Measurements from ENCODE around the gene SDK1.

Gene SDK1

GRCh38 chr7:4066626-4067475 is 765.8 kb downstream of the SDK1 start:
- no peak for DNase-seq

- no peak for DNase-seq
Observed at GRCh38 chr7:4067476-4067760, 766.4 kb downstream of the SDK1 start.

- no peak for DNase-seq
Observed at GRCh38 chr7:4067874-4068273, 766.8 kb downstream of the SDK1 start.

GRCh38 chr7:4068286-4068685 is 767.2 kb downstream of the SDK1 start:
- DNase-seq = no peak

- DNase-seq = no peak
Observed at GRCh38 chr7:4069268-4070095, 768.4 kb downstream of the SDK1 start.

- DNase-seq = no peak
Observed at GRCh38 chr7:4070214-4070613, 769.2 kb downstream of the SDK1 start.

GRCh38 chr7:4071370-4072058 is 770.5 kb downstream of the SDK1 start:
- DNase-seq = no peak

GRCh38 chr7:4072161-4072925 is 771.3 kb downstream of the SDK1 start:
- DNase-seq = no peak

GRCh38 chr7:4073052-4073451 is 772.0 kb downstream of the SDK1 start:
- DNase-seq = no peak

GRCh38 chr7:4073750-4074149 is 772.7 kb downstream of the SDK1 start:
- DNase-seq = no peak

- DNase-seq = no peak
Observed at GRCh38 chr7:4074407-4074806, 773.4 kb downstream of the SDK1 start.

GRCh38 chr7:4074994-4075393 is 773.9 kb downstream of the SDK1 start:
- DNase-seq = no peak

GRCh38 chr7:4076701-4077294 is 775.7 kb downstream of the SDK1 start:
- DNase-seq = no peak

- DNase-seq = no peak
Observed at GRCh38 chr7:4077980-4078379, 776.9 kb downstream of the SDK1 start.

GRCh38 chr7:4078580-4078979 is 777.5 kb downstream of the SDK1 start:
- no peak for DNase-seq

GRCh38 chr7:4079366-4079765 is 778.3 kb downstream of the SDK1 start:
- no peak for DNase-seq

- peak; percentile 18 for DNase-seq
Observed at GRCh38 chr7:4079956-4080355, 778.9 kb downstream of the SDK1 start.

- no peak for DNase-seq
Observed at GRCh38 chr7:4080954-4081353, 779.9 kb downstream of the SDK1 start.

GRCh38 chr7:4083513-4083912 is 782.5 kb downstream of the SDK1 start:
- DNase-seq = no peak

GRCh38 chr7:4084271-4084670 is 783.2 kb downstream of the SDK1 start:
- no peak for DNase-seq

GRCh38 chr7:4085937-4086691 is 785.1 kb downstream of the SDK1 start:
- no peak for DNase-seq

- DNase-seq = no peak
Observed at GRCh38 chr7:4086723-4087122, 785.7 kb downstream of the SDK1 start.

Data from NCI-H345 (cell line).